KOPT-K1 (cell line): ENCODE measurements around the gene TRAPPC2L.

Experiments used
- H3K27ac ChIP-seq: fragments of 200-600 bp; sonication (generic); 2 replicates; pipeline ENCODE4 v1.5.1; 2016; ENCODE audit warnings: antibody characterized with exemption, mild to moderate bottlenecking, low read depth, low read length; ENCODE audit not compliant: poor library complexity, severe bottlenecking
- H3K36me3 ChIP-seq: fragments of 200-600 bp; sonication (generic); 2 replicates; pipeline ENCODE4 v1.5.1; 2017; ENCODE audit warnings: antibody characterized with exemption, mild to moderate bottlenecking, low read length, moderate library complexity; ENCODE audit not compliant: insufficient read depth
- H3K9me3 ChIP-seq: fragments of 200-600 bp; sonication (generic); 2 replicates; pipeline ENCODE4 v1.5.1; 2017; ENCODE audit warnings: antibody characterized with exemption, low read length, mild to moderate bottlenecking; ENCODE audit not compliant: insufficient read depth, poor library complexity, severe bottlenecking

TRAPPC2L gene

GRCh38 chr16:88870608-88871348 lies 13.9 kb downstream of the TRAPPC2L start:
- H3K27ac ChIP-seq: no peak overlapping the region
- no peaks in the 10 kb centered on the region for H3K9me3 ChIP-seq
- peaks cover 19% of the 10 kb centered on the region for H3K36me3 ChIP-seq

- Histone ChIP-seq H3K36me3 (peaks cover 24% of the 10 kb centered on the region), H3K27ac (no peak overlapping the region), H3K9me3 (no peaks in the 10 kb centered on the region)
These were observed 14.4 kb downstream of the TRAPPC2L start for GRCh38 chr16:88871349-88871702.

- no peak overlapping the region for H3K27ac ChIP-seq
- no peaks in the 10 kb centered on the region for H3K9me3 ChIP-seq
- peaks cover 30% of the 10 kb centered on the region for H3K36me3 ChIP-seq
These were observed 14.9 kb downstream of the TRAPPC2L start for GRCh38 chr16:88871730-88872416.

- H3K9me3 ChIP-seq: no peaks in the 10 kb centered on the region
- no peak overlapping the region for H3K27ac ChIP-seq
- H3K36me3 ChIP-seq: peaks cover 39% of the 10 kb centered on the region
These were observed 15.9 kb downstream of the TRAPPC2L start for GRCh38 chr16:88872650-88873331.

GRCh38 chr16:88874938-88875599 lies 18.1 kb downstream of the TRAPPC2L start:
- Histone ChIP-seq H3K36me3 (peaks cover 62% of the 10 kb centered on the region), H3K9me3 (no peaks in the 10 kb centered on the region), H3K27ac (no peak overlapping the region)

- Histone ChIP-seq H3K27ac (no peak overlapping the region), H3K9me3 (no peaks in the 10 kb centered on the region), H3K36me3 (peaks cover 69% of the 10 kb centered on the region)
These were observed 18.8 kb downstream of the TRAPPC2L start for GRCh38 chr16:88875703-88876234.

GRCh38 chr16:88876942-88877526 lies 20.1 kb downstream of the TRAPPC2L start:
- Histone ChIP-seq H3K9me3 (no peaks in the 10 kb centered on the region), H3K36me3 (peaks cover 81% of the 10 kb centered on the region), H3K27ac (no peak overlapping the region)

- peaks cover 88% of the 10 kb centered on the region for H3K36me3 ChIP-seq
- H3K27ac ChIP-seq: no peak overlapping the region
- no peaks in the 10 kb centered on the region for H3K9me3 ChIP-seq
These were observed 20.8 kb downstream of the TRAPPC2L start for GRCh38 chr16:88877564-88878289.

- Histone ChIP-seq H3K36me3 (peaks cover 94% of the 10 kb centered on the region), H3K9me3 (no peaks in the 10 kb centered on the region), H3K27ac (no peak overlapping the region)
These were observed 21.4 kb downstream of the TRAPPC2L start for GRCh38 chr16:88878356-88878755.

- Histone ChIP-seq H3K27ac (no peak overlapping the region), H3K9me3 (no peaks in the 10 kb centered on the region), H3K36me3 (peaks cover 100% of the 10 kb centered on the region)
These were observed 22.2 kb downstream of the TRAPPC2L start for GRCh38 chr16:88878967-88879787.

- Histone ChIP-seq H3K9me3 (no peaks in the 10 kb centered on the region), H3K36me3 (peaks cover 100% of the 10 kb centered on the region), H3K27ac (no peak overlapping the region)
These were observed 22.8 kb downstream of the TRAPPC2L start for GRCh38 chr16:88879788-88880055.

GRCh38 chr16:88880226-88881006 lies 23.5 kb downstream of the TRAPPC2L start:
- no peak overlapping the region for H3K27ac ChIP-seq
- peaks cover 100% of the 10 kb centered on the region for H3K36me3 ChIP-seq
- no peaks in the 10 kb centered on the region for H3K9me3 ChIP-seq

GRCh38 chr16:88881007-88881615 lies 24.2 kb downstream of the TRAPPC2L start:
- H3K9me3 ChIP-seq: no peaks in the 10 kb centered on the region
- H3K27ac ChIP-seq: no peak overlapping the region
- peaks cover 100% of the 10 kb centered on the region for H3K36me3 ChIP-seq
